PC-9 (cell line): ENCODE results near the gene ABCA1. TPM values are rescaled to one million over a fixed set of nuclear protein-coding genes. Genes with fewer than 3 reads are reported as not detected.

Experiments
- BruUV-seq: library from RNA; stranded (reverse); fragments of 400-500 nt; replicated peaks from 2 replicates; lab custom pipeline; 2021; lab: Mats Ljungman, UMichigan
- CTCF ChIA-PET: fragments of 300-600 bp; sonication (Branson Sonifier 250); formaldehyde crosslinking; loops from one replicate; lab custom pipeline; 2022; ENCODE audit warnings: antibody characterized with exemption; lab: Charles Lee
- POLR2A ChIA-PET: fragments of 300-600 bp; sonication (Branson Sonifier 250); formaldehyde crosslinking; loops from one replicate; lab custom pipeline; 2022; ENCODE audit warnings: antibody characterized with exemption; ENCODE audit not compliant: unreplicated experiment; lab: Charles Lee
- DNase-seq, 2 experiments: peaks; one replicate each; pipeline versions ENCODE4 v3.0.0 to v3.0.0-alpha.2; 2015 to 2022; ENCODE audit warnings: mixed read lengths in 1 of 2
- H2AFZ ChIP-seq: fragments of 200-600 bp; sonication (generic); 2 replicates; pipeline ENCODE4 v1.8.1; 2017; ENCODE audit warnings: antibody characterized with exemption
- H3F3A ChIP-seq: fragments of 200-600 bp; sonication (generic); 2 replicates; pipeline ENCODE4 v1.8.1; 2017; ENCODE audit warnings: antibody characterized with exemption, mild to moderate bottlenecking, low read depth; ENCODE audit not compliant: insufficient read depth
- H3K27ac ChIP-seq: fragments of 200-600 bp; sonication (generic); 2 replicates; pipeline ENCODE4 v1.6.1; 2016; ENCODE audit warnings: mixed run types
- H3K27me3 ChIP-seq: fragments of 200-600 bp; sonication (generic); 2 replicates; pipeline ENCODE4 v1.6.1; 2016; ENCODE audit warnings: low read depth, mixed run types; ENCODE audit not compliant: insufficient read depth
- H3K36me3 ChIP-seq: fragments of 200-600 bp; sonication (generic); 2 replicates; pipeline ENCODE4 v1.6.1; 2016; ENCODE audit warnings: low read depth, mixed run types
- H3K4me1 ChIP-seq: fragments of 200-600 bp; sonication (generic); replicated peaks from 2 replicates; pipeline ENCODE4 v1.6.1; 2016; ENCODE audit warnings: mixed run types; ENCODE audit not compliant: insufficient read depth
- H3K4me2 ChIP-seq: fragments of 200-600 bp; sonication (generic); 2 replicates; pipeline ENCODE4 v1.6.1; 2017; ENCODE audit warnings: mixed run types
- H3K4me3 ChIP-seq: fragments of 200-600 bp; sonication (generic); 2 replicates; pipeline ENCODE4 v1.6.1; 2016; ENCODE audit warnings: mixed run types
- H3K79me2 ChIP-seq: fragments of 200-600 bp; sonication (generic); 2 replicates; pipeline ENCODE4 v1.6.1; 2017; ENCODE audit warnings: low read depth, mixed run types
- H3K9me2 ChIP-seq: fragments of 200-600 bp; sonication (generic); 2 replicates; pipeline ENCODE4 v1.8.1; 2017; ENCODE audit warnings: mild to moderate bottlenecking; ENCODE audit not compliant: insufficient read depth
- H3K9me3 ChIP-seq: fragments of 200-600 bp; sonication (generic); 2 replicates; pipeline ENCODE4 v1.8.1; 2016; ENCODE audit warnings: low read depth; ENCODE audit not compliant: insufficient read depth
- H4K20me1 ChIP-seq: fragments of 200-600 bp; sonication (generic); 2 replicates; pipeline ENCODE4 v1.8.1; 2017; ENCODE audit not compliant: insufficient read depth
- EZH2 ChIP-seq: fragments of 200-600 bp; sonication (generic); IDR thresholded peaks from 2 replicates; pipeline ENCODE4 v1.8.0; 2017; ENCODE audit warnings: antibody characterized with exemption, low read depth
- intact Hi-C: fragments of 100-400 bp; cut with micrococcal nuclease; formaldehyde crosslinking; loops from one replicate; pipeline ENCODE4 v1.10.0; 2022; ENCODE audit not compliant: unreplicated experiment
- total RNA-seq: library from RNA; stranded (reverse); gene quantifications from 2 replicates; pipeline ENCODE4 v1.2.3, GENCODE V29; 2021
- TF ChIP-seq, protein P1 (sequence below): fragments of 200-600 bp; sonication (generic); conservative IDR thresholded peaks from 2 replicates; pipeline ENCODE4 v1.6.1; 2017; ENCODE audit warnings: mixed run types, antibody characterized with exemption, mild to moderate bottlenecking, moderate library complexity

The ABCA1 gene
- total RNA-seq, 1 experiment from 2014 or later, result 38.3 TPM

DNA sequence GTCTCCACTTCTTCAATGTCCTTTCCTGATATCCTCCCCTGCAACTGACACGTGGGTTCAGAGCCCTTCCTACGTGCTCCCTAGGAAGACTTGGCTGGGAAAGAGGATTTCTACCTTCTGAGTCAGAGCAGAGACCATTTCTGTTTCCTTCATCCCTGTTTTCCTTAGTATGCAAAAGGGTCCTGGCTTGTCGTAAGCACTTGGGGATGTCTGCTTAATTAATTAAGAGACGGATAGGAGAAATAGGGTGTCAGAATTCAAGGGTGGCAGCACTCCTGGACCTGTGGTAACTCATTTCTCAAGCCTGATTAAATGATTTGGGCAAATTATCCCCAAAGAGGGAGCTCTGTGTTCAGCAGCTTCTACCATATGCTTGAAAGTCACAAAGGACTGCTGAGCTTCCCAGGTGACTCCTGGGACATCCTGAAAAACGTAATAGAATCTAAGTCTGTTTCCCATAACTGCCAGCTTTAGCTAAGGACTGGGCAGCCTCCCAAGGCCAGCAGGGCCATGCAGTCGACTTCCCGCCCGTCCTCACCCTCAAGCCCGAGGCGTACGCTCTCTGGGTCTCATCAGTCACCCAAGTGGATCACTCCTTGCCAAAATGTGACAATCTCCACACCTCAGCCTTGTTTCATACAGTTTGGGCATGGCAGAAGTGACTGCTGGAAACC is 20.5 kb downstream of the ABCA1 start:
- H2AFZ ChIP-seq, result no peak overlapping the region
- no peaks in the 10 kb centered on the region for H3K9me2 ChIP-seq
- H3K4me1 ChIP-seq, result peaks cover 9% of the 10 kb centered on the region; the same call in 1 of the 2 replicates
- H3K27me3 ChIP-seq, result no peaks in the 10 kb centered on the region
- no peak overlapping the region; the same call in 1 of the 2 replicates for H3K4me2 ChIP-seq
- H3K79me2 ChIP-seq, result peaks cover 98% of the 10 kb centered on the region
- TF ChIP-seq, protein P1, sequence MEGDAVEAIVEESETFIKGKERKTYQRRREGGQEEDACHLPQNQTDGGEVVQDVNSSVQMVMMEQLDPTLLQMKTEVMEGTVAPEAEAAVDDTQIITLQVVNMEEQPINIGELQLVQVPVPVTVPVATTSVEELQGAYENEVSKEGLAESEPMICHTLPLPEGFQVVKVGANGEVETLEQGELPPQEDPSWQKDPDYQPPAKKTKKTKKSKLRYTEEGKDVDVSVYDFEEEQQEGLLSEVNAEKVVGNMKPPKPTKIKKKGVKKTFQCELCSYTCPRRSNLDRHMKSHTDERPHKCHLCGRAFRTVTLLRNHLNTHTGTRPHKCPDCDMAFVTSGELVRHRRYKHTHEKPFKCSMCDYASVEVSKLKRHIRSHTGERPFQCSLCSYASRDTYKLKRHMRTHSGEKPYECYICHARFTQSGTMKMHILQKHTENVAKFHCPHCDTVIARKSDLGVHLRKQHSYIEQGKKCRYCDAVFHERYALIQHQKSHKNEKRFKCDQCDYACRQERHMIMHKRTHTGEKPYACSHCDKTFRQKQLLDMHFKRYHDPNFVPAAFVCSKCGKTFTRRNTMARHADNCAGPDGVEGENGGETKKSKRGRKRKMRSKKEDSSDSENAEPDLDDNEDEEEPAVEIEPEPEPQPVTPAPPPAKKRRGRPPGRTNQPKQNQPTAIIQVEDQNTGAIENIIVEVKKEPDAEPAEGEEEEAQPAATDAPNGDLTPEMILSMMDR, result no peak
- TF ChIP-seq EZH2, result no peak
- H3F3A ChIP-seq, result no peaks in the 10 kb centered on the region; the same call in 1 of the 2 replicates
- 0 out of 2 replicates have a peak, but pooled peaks cover 6% of the 10 kb centered on the region for H3K36me3 ChIP-seq
- no peak overlapping the region for H3K27ac ChIP-seq
- no peaks in the 10 kb centered on the region for H3K9me3 ChIP-seq
- intact Hi-C loops, result no loop called here
- peaks cover 95% of the 10 kb centered on the region for H4K20me1 ChIP-seq
- POLR2A ChIA-PET, result no interaction called here
- DNase-seq, result no peak
- no peak overlapping the region for H3K4me3 ChIP-seq
- CTCF ChIA-PET, result no interaction called here
- BruUV-seq, result no TSS peak

- no peak for DNase-seq
- Histone ChIP-seq H3K27me3 (no peaks in the 10 kb centered on the region), H3K4me2 (no peak overlapping the region), H2AFZ (no peak overlapping the region), H3K9me3 (no peaks in the 10 kb centered on the region), H3K4me3 (no peak overlapping the region), H3K27ac (no peak overlapping the region), H3F3A (no peaks in the 10 kb centered on the region; the same call in 1 of the 2 replicates), H3K36me3 (0 out of 2 replicates have a peak, but pooled peaks cover 10% of the 10 kb centered on the region), H3K9me2 (no peaks in the 10 kb centered on the region), H4K20me1 (peaks cover 95% of the 10 kb centered on the region), H3K79me2 (peaks cover 91% of the 10 kb centered on the region), H3K4me1 (peaks cover 9% of the 10 kb centered on the region; the same call in 1 of the 2 replicates)
- TF ChIP-seq EZH2, result no peak
- TF ChIP-seq, protein P1, result no peak
- BruUV-seq, result no TSS peak
- ChIA-PET POLR2A (no interaction called here), CTCF (interaction anchor here (0.6 kb wide), 1 partner anchor 45 kb away, joined by 3 read pairs; no protein-coding TSS in a partner anchor)
- intact Hi-C loops, result no loop called here
These were observed 21.3 kb downstream of the ABCA1 start for GRCh38 chr9:104906441-104907277.

DNA sequence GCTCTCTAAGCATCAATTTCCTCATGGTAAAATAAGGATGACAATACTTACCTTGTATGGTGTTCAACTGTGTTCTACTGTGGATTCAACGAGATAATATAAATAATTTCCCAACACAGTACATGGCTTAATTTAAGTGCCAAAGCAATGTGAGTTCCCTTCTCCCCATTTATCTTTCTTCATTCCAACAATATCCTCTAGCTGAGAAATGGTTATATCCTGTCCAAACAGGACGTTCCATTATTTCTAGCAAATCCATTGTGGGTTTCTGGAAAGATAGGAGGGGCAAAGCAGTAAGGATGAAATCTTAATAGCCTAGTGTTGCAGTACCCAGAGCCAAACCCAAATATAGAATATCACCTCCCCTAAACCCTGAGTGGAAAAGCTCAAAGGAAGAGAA is 22.0 kb downstream of the ABCA1 start:
- Histone ChIP-seq H3F3A (no peaks in the 10 kb centered on the region; the same call in 1 of the 2 replicates), H3K27ac (no peak overlapping the region), H3K79me2 (peaks cover 83% of the 10 kb centered on the region), H2AFZ (no peak overlapping the region), H3K9me3 (no peaks in the 10 kb centered on the region), H3K4me2 (no peak overlapping the region), H4K20me1 (peaks cover 91% of the 10 kb centered on the region), H3K9me2 (no peaks in the 10 kb centered on the region), H3K27me3 (no peaks in the 10 kb centered on the region), H3K36me3 (0 out of 2 replicates have a peak, but pooled peaks cover 10% of the 10 kb centered on the region), H3K4me1 (peaks cover 9% of the 10 kb centered on the region; the same call in 1 of the 2 replicates), H3K4me3 (no peak overlapping the region)
- DNase-seq, result no peak
- BruUV-seq, result no TSS peak
- ChIA-PET POLR2A (no interaction called here), CTCF (interaction anchor here (0.6 kb wide), 1 partner anchor 44 kb away, joined by 3 read pairs; no protein-coding TSS in a partner anchor)
- no peak for TF ChIP-seq EZH2
- TF ChIP-seq, protein P1, result no peak
- intact Hi-C loops, result no loop called here
